ENCODE data around the gene KLHL41.
"Not testable (repeated sequence)": the region's sequence is repeated elsewhere in the genome, so short reads cannot be mapped to it uniquely, and the experiment has no call there.

Gene KLHL41

DNA sequence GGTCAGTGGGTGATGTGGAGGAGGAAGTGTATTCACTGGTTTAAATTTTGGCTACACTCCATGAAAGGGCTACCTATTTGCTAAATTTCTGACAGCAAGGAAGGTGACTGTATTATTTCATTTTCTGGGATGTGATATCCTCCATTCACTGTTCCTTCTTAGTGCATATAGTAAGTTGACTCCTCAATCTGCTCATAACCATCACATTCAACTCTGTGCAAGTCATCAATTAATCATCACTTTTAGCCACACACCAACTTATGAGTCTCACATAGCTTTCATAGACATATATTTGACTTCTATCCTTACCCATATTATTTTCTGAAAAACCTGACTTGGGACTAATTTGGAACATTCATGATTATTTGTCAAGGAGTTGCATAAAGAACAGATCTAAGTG, 16.9 kb downstream of the KLHL41 start:
- peaks cover 2 to 5% of the 10 kb centered on the region in 2 donors for H3K4me1 ChIP-seq (ENCODE audit: control insufficient read depth in 2 of 2, insufficient read depth in 1 of 2, low read depth in 1 of 2, low read length in 2 of 2)
- no peak overlapping the region for H4K91ac ChIP-seq (ENCODE audit: low read depth, low read length, poor library complexity)
- H3K4me3 ChIP-seq (ENCODE audit: low read length in 2 of 2): no peak overlapping the region
- no peak overlapping the region for H3K23ac ChIP-seq (ENCODE audit: low read depth, low read length, poor library complexity)
- H2BK120ac ChIP-seq (ENCODE audit: low read depth, low read length): no peak overlapping the region
- no peak overlapping the region for H3K4me2 ChIP-seq (ENCODE audit: insufficient read depth, low read length, poor library complexity, severe bottlenecking)
- H3K9ac ChIP-seq (ENCODE audit: low read depth, low read length, poor library complexity): no peak overlapping the region
- no peak overlapping the region for H3K4ac ChIP-seq (ENCODE audit: low read length)
- H3K27ac ChIP-seq (replicated peaks; ENCODE audit: low read length): peak overlapping the region; percentile 34
- no peak overlapping the region for H3K18ac ChIP-seq (ENCODE audit: low read length)
- H2BK15ac ChIP-seq (ENCODE audit: low read length): no peak overlapping the region
- no peak overlapping the region for H2AFZ ChIP-seq (ENCODE audit: low read length)
- no peak overlapping the region for H4K8ac ChIP-seq (ENCODE audit: low read depth, low read length)
- H2AK5ac ChIP-seq (ENCODE audit: low read depth, low read length): no peak overlapping the region
- no peak overlapping the region for H2BK5ac ChIP-seq (ENCODE audit: low read length)
- H3K36me3 ChIP-seq (replicated peaks in 1 of 2; ENCODE audit: control insufficient read depth in 2 of 2, insufficient read depth in 2 of 2, low read length in 2 of 2): peaks cover 4 to 20% of the 10 kb centered on the region in 2 donors
- no peak overlapping the region for H3K14ac ChIP-seq (ENCODE audit: low read length)
- DNase-seq (ENCODE audit: low spot score): no peak
- H3K9me3 ChIP-seq (replicated peaks in 1 of 2; ENCODE audit: control insufficient read depth in 2 of 2, insufficient read depth in 1 of 2, low read depth in 1 of 2, low read length in 2 of 2): no peaks in the 10 kb centered on the region
- no peaks in the 10 kb centered on the region for H3K27me3 ChIP-seq (ENCODE audit: control insufficient read depth in 3 of 3, insufficient read depth in 3 of 3, low read depth in 1 of 3, low read length in 3 of 3)
- no peaks in the 10 kb centered on the region for H3K79me1 ChIP-seq (ENCODE audit: low read depth, low read length)
- H2BK12ac ChIP-seq (ENCODE audit: low read length): no peak overlapping the region

- no peak overlapping the region for H3K9ac ChIP-seq (ENCODE audit: low read depth, low read length, poor library complexity)
Measured at GRCh38 chr2:169528271-169528701, 18.8 kb downstream of the KLHL41 start.

GRCh38 chr2:169539460-169539859, 30.0 kb downstream of the KLHL41 start:
- DNase-seq (ENCODE audit: low spot score); H3K4me3 ChIP-seq (ENCODE audit: low read length in 2 of 2); H3K9ac ChIP-seq (ENCODE audit: low read depth, low read length, poor library complexity); H4K91ac ChIP-seq (ENCODE audit: low read depth, low read length, poor library complexity); H2BK12ac ChIP-seq (ENCODE audit: low read length); H3K4ac ChIP-seq (ENCODE audit: low read length); H3K18ac ChIP-seq (ENCODE audit: low read length); H4K8ac ChIP-seq (ENCODE audit: low read depth, low read length); H3K9me3 ChIP-seq (replicated peaks in 1 of 2; ENCODE audit: control insufficient read depth in 2 of 2, insufficient read depth in 1 of 2, low read depth in 1 of 2, low read length in 2 of 2); H2BK15ac ChIP-seq (ENCODE audit: low read length); H3K4me2 ChIP-seq (ENCODE audit: insufficient read depth, low read length, poor library complexity, severe bottlenecking); H3K4me1 ChIP-seq (ENCODE audit: control insufficient read depth in 2 of 2, insufficient read depth in 1 of 2, low read depth in 1 of 2, low read length in 2 of 2); H2AFZ ChIP-seq (ENCODE audit: low read length); H3K79me1 ChIP-seq (ENCODE audit: low read depth, low read length); H2BK120ac ChIP-seq (ENCODE audit: low read depth, low read length); H2BK5ac ChIP-seq (ENCODE audit: low read length); H2AK5ac ChIP-seq (ENCODE audit: low read depth, low read length); H3K14ac ChIP-seq (ENCODE audit: low read length); H3K27ac ChIP-seq (replicated peaks; ENCODE audit: low read length); H3K27me3 ChIP-seq (ENCODE audit: control insufficient read depth in 3 of 3, insufficient read depth in 3 of 3, low read depth in 1 of 3, low read length in 3 of 3); H3K23ac ChIP-seq (ENCODE audit: low read depth, low read length, poor library complexity): not testable (repeated sequence)
- no CpG with 5 or more reads among the region's 2 CpGs for WGBS, 2 donors (ENCODE audit: extremely low coverage in 2 of 2, insufficient read length in 2 of 2, insufficient replicate concordance in 1 of 2)
- H3K36me3 ChIP-seq (replicated peaks in 1 of 2; ENCODE audit: control insufficient read depth in 2 of 2, insufficient read depth in 2 of 2, low read length in 2 of 2): peaks cover 2 to 16% of the 10 kb centered on the region in 2 donors

More at GRCh38 chr2:169528271-169528701, 18.8 kb downstream of the KLHL41 start:
- H2BK12ac ChIP-seq (ENCODE audit: low read length): no peak overlapping the region
- no peaks in the 10 kb centered on the region for H3K27me3 ChIP-seq (ENCODE audit: control insufficient read depth in 3 of 3, insufficient read depth in 3 of 3, low read depth in 1 of 3, low read length in 3 of 3)
- H3K4ac ChIP-seq (ENCODE audit: low read length): no peak overlapping the region
- H3K79me1 ChIP-seq (ENCODE audit: low read depth, low read length): no peaks in the 10 kb centered on the region
- H3K36me3 ChIP-seq (replicated peaks in 1 of 2; ENCODE audit: control insufficient read depth in 2 of 2, insufficient read depth in 2 of 2, low read length in 2 of 2): peaks cover 4 to 20% of the 10 kb centered on the region in 2 donors
- no peak overlapping the region for H2AK5ac ChIP-seq (ENCODE audit: low read depth, low read length)
- WGBS, 2 donors (ENCODE audit: extremely low coverage in 2 of 2, insufficient read length in 2 of 2, insufficient replicate concordance in 1 of 2): no CpG with 5 or more reads among the region's 2 CpGs
- no peak overlapping the region for H2BK5ac ChIP-seq (ENCODE audit: low read length)
- no peak overlapping the region for H2BK15ac ChIP-seq (ENCODE audit: low read length)
- H3K27ac ChIP-seq (replicated peaks; ENCODE audit: low read length): no peak overlapping the region
- no peak overlapping the region for H3K23ac ChIP-seq (ENCODE audit: low read depth, low read length, poor library complexity)
- no peak overlapping the region for H2BK120ac ChIP-seq (ENCODE audit: low read depth, low read length)
- no peak overlapping the region for H3K4me2 ChIP-seq (ENCODE audit: insufficient read depth, low read length, poor library complexity, severe bottlenecking)
- no peaks in the 10 kb centered on the region for H3K9me3 ChIP-seq (replicated peaks in 1 of 2; ENCODE audit: control insufficient read depth in 2 of 2, insufficient read depth in 1 of 2, low read depth in 1 of 2, low read length in 2 of 2)
- H3K18ac ChIP-seq (ENCODE audit: low read length): no peak overlapping the region
- H3K4me3 ChIP-seq (ENCODE audit: low read length in 2 of 2): no peak overlapping the region
- peak; percentile 67 for DNase-seq (ENCODE audit: low spot score)
- peaks cover 2 to 5% of the 10 kb centered on the region in 2 donors for H3K4me1 ChIP-seq (ENCODE audit: control insufficient read depth in 2 of 2, insufficient read depth in 1 of 2, low read depth in 1 of 2, low read length in 2 of 2)
- H3K14ac ChIP-seq (ENCODE audit: low read length): no peak overlapping the region
- no peak overlapping the region for H2AFZ ChIP-seq (ENCODE audit: low read length)
- H4K91ac ChIP-seq (ENCODE audit: low read depth, low read length, poor library complexity): no peak overlapping the region
- H4K8ac ChIP-seq (ENCODE audit: low read depth, low read length): no peak overlapping the region

GRCh38 chr2:169540146-169540545, 30.6 kb downstream of the KLHL41 start:
- Histone ChIP-seq H2BK12ac (ENCODE audit: low read length) (no peak overlapping the region), H2BK15ac (ENCODE audit: low read length) (no peak overlapping the region), H3K27ac (replicated peaks; ENCODE audit: low read length) (no peak overlapping the region), H3K27me3 (ENCODE audit: control insufficient read depth in 3 of 3, insufficient read depth in 3 of 3, low read depth in 1 of 3, low read length in 3 of 3) (no peaks in the 10 kb centered on the region), H2BK5ac (ENCODE audit: low read length) (no peak overlapping the region), H4K91ac (ENCODE audit: low read depth, low read length, poor library complexity) (no peak overlapping the region), H2AFZ (ENCODE audit: low read length) (no peak overlapping the region), H3K14ac (ENCODE audit: low read length) (no peak overlapping the region), H2BK120ac (ENCODE audit: low read depth, low read length) (no peak overlapping the region), H3K4me3 (ENCODE audit: low read length in 2 of 2) (no peak overlapping the region), H3K4me2 (ENCODE audit: insufficient read depth, low read length, poor library complexity, severe bottlenecking) (no peak overlapping the region), H3K9me3 (replicated peaks in 1 of 2; ENCODE audit: control insufficient read depth in 2 of 2, insufficient read depth in 1 of 2, low read depth in 1 of 2, low read length in 2 of 2) (no peaks in the 10 kb centered on the region), H3K9ac (ENCODE audit: low read depth, low read length, poor library complexity) (no peak overlapping the region), H3K23ac (ENCODE audit: low read depth, low read length, poor library complexity) (no peak overlapping the region), H2AK5ac (ENCODE audit: low read depth, low read length) (no peak overlapping the region), H3K18ac (ENCODE audit: low read length) (no peak overlapping the region), H3K4ac (ENCODE audit: low read length) (no peak overlapping the region), H3K4me1 (ENCODE audit: control insufficient read depth in 2 of 2, insufficient read depth in 1 of 2, low read depth in 1 of 2, low read length in 2 of 2) (no peaks in the 10 kb centered on the region), H3K36me3 (replicated peaks in 1 of 2; ENCODE audit: control insufficient read depth in 2 of 2, insufficient read depth in 2 of 2, low read length in 2 of 2) (peaks cover 2 to 16% of the 10 kb centered on the region in 2 donors), H3K79me1 (ENCODE audit: low read depth, low read length) (no peaks in the 10 kb centered on the region), H4K8ac (ENCODE audit: low read depth, low read length) (no peak overlapping the region)
- DNase-seq (ENCODE audit: low spot score): no peak
- no CpG with 5 or more reads among the region's 2 CpGs for WGBS, 2 donors (ENCODE audit: extremely low coverage in 2 of 2, insufficient read length in 2 of 2, insufficient replicate concordance in 1 of 2)
